T-helper 17 cell (primary cell): ENCODE data around the gene ARL4C. TPM values are rescaled to one million over a fixed set of nuclear protein-coding genes. Genes with fewer than 3 reads are reported as not detected.

Experiments used
- ATAC-seq: fragments of 150-1000 bp; cut with Tn5 transposase; 2 replicates; pipeline ENCODE4 v1.10.0; 2021; ENCODE audit warnings: mild to moderate bottlenecking, moderate library complexity
- DNase-seq, 3 donors: peaks; one replicate each; pipeline versions ENCODE4 v3.0.0 to v3.0.0-alpha.2; 2020 to 2021
- H3K9me3 ChIP-seq: one replicate; pipeline ENCODE4 v1.7.0; 2013; ENCODE audit warnings: low read length, mild to moderate bottlenecking; ENCODE audit not compliant: control insufficient read depth, poor library complexity, severe bottlenecking
- H3K27ac Mint-ChIP-seq: one replicate; pipeline ENCODE4 v1.8.0; 2022; ENCODE audit warnings: mild to moderate bottlenecking, moderate library complexity, mixed read lengths
- H3K27me3 Mint-ChIP-seq: one replicate; pipeline ENCODE4 v1.8.0; 2022; ENCODE audit warnings: mixed read lengths
- H3K36me3 Mint-ChIP-seq: one replicate; pipeline ENCODE4 v1.8.0; 2022; ENCODE audit warnings: low read depth, mixed read lengths
- H3K4me1 Mint-ChIP-seq: one replicate; pipeline ENCODE4 v1.8.0; 2022; ENCODE audit warnings: mild to moderate bottlenecking, mixed read lengths
- H3K4me3 Mint-ChIP-seq: one replicate; pipeline ENCODE4 v1.8.0; 2022; ENCODE audit warnings: mild to moderate bottlenecking, moderate library complexity, mixed read lengths
- total RNA-seq, 4 donors: library from RNA in 2 of 4; stranded (reverse) in 2 of 4; gene quantifications; one replicate each; pipeline ENCODE4 v1.2.3 and lab custom pipeline; 2022 to 2026

ARL4C gene
- total RNA-seq, 2 donors from 2014 or later: 365 to 393 TPM

DNA sequence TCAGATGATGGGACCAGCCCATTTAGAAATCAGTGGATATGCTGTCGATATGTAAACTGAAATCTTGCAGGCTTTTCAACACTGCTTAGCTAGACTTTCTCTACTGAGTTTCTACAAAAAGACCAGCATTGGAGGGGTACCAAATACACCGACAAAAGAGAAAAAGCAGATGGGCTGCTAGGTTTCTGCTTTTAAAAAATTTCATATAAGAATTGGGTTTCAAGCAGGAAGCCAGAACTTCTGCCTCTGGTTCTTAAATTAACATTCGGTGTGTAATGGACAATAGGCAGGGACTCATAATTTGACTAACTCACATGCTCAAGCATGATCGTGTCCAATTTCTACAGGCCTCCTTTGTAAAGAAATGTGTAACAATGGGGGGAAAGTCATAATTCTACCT, 3.1 kb downstream of the ARL4C start:
- Mint-ChIP-seq H3K27me3 (peaks cover 6% of the 10 kb centered on the region), H3K4me3 (peak overlapping the region; percentile 96), H3K4me1 (peaks cover 51% of the 10 kb centered on the region), H3K27ac (peak overlapping the region; percentile 99), H3K36me3 (peaks cover 23% of the 10 kb centered on the region)
- ATAC-seq (no peak), DNase-seq (no peak)
- no peaks in the 10 kb centered on the region for H3K9me3 ChIP-seq

GRCh38 chr2:234492717-234493485, 4.0 kb downstream of the ARL4C start:
- no peaks in the 10 kb centered on the region for H3K9me3 ChIP-seq
- peaks cover 6% of the 10 kb centered on the region for H3K27me3 Mint-ChIP-seq
- DNase-seq: no peak
- H3K27ac Mint-ChIP-seq: peak overlapping the region; percentile 99
- peaks cover 23% of the 10 kb centered on the region for H3K36me3 Mint-ChIP-seq
- H3K4me3 Mint-ChIP-seq: peak overlapping the region; percentile 96
- no peak for ATAC-seq
- H3K4me1 Mint-ChIP-seq: peaks cover 52% of the 10 kb centered on the region

GRCh38 chr2:234491897-234492296, 5.0 kb downstream of the ARL4C start:
- peak overlapping the region; percentile 99 for H3K27ac Mint-ChIP-seq
- ATAC-seq: no peak
- H3K4me3 Mint-ChIP-seq: peak overlapping the region; percentile 96
- peaks cover 53% of the 10 kb centered on the region for H3K4me1 Mint-ChIP-seq
- H3K9me3 ChIP-seq: no peaks in the 10 kb centered on the region
- H3K27me3 Mint-ChIP-seq: peaks cover 6% of the 10 kb centered on the region
- H3K36me3 Mint-ChIP-seq: peaks cover 23% of the 10 kb centered on the region
- DNase-seq: no peak

DNA sequence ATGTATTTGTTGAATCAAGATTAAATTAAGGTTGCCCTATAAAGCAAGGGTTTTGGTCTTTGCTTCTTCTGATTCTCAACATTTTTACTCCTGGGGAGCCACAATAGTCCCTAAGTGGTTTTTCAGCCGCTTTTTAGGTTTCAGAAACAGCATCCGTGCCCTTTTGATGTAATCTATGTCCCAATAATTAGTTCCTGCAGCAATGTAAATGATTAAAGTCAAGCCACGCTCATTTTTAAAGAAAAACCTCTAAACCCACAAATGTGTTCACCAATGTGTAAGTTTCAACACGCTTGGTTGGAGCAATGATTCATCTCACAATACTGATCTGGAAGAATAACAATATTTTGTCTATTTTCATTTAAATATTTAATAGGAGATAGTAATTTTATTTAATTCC, 5.6 kb downstream of the ARL4C start:
- no peak for ATAC-seq
- no peaks in the 10 kb centered on the region for H3K9me3 ChIP-seq
- peaks cover 53% of the 10 kb centered on the region for H3K4me1 Mint-ChIP-seq
- H3K36me3 Mint-ChIP-seq: peaks cover 23% of the 10 kb centered on the region
- peak overlapping the region; percentile 99 for H3K27ac Mint-ChIP-seq
- no peak for DNase-seq
- H3K27me3 Mint-ChIP-seq: peaks cover 5% of the 10 kb centered on the region
- peak overlapping the region; percentile 96 for H3K4me3 Mint-ChIP-seq

DNA sequence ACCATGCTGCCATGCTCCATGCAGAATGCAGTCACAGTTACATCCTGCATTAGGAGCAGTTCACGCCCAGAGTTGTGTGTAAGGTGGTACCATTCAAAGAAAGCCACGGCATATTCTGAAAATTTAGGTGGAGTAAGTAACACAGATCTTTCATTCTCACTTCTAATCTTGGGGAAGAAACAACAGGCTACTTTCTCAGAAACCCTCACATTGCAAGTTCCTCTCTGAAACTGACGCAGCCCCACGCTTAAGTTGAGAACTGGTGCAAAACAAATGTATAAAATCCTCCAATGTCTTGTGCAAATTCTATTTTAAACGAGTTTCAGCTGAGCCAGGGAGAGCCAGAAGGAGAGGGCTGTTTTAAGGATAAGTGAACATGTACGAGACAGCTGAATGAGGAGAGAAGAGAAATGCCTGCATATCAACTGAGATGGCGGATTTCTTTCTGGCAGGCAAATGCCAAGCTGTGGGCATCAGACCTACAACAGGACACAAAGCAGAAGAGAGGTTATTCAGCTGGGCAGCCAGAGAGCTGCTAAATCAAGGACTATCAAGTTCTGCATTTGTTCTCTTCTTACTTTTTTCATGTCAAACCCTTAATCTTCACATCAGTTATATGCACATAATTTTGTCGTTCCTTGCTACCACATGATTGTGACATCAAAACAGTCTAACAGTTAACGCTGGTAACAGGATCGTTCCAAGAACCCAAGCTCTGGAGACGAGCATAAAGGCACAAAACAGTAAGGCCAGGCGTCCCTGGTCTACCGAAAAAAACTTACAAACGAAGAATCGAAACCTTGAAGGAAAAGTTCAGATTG, 6.4 kb downstream of the ARL4C start:
- no peaks in the 10 kb centered on the region for H3K9me3 ChIP-seq
- peaks cover 16% of the 10 kb centered on the region for H3K36me3 Mint-ChIP-seq
- no peak for ATAC-seq

DNA sequence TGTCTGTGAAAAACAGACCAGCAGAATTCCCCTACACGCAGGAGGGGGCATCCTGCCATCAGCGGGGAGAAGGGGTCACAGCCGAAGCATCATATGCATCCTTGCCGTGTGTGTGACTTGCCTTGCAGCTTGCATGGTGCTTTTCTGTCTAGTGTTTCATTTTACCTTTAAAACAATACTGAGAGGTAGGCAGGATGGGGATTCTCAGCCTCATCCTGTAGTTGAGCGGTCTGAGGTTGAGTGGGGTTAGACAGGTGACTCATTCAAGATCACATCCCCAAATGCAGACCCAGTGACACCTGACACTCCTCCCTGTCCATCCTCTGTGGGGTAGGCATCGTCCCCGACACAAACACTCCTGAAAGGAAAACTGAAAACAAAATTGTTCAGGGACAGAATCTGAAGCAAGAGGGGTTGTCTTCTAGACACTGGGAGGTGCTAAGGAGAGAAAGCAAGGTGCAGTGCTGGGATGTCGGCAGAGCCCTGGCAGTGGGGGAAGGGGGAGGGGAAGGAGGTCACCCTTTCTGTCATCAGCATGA, 7.9 kb downstream of the ARL4C start:
- H3K27ac Mint-ChIP-seq: peak overlapping the region; percentile 99
- H3K27me3 Mint-ChIP-seq: no peaks in the 10 kb centered on the region
- H3K4me1 Mint-ChIP-seq: peaks cover 62% of the 10 kb centered on the region
- DNase-seq: peak; percentile 45 to 73 (median 64)
- H3K4me3 Mint-ChIP-seq: peak overlapping the region; percentile 96
- peaks cover 11% of the 10 kb centered on the region for H3K36me3 Mint-ChIP-seq
- H3K9me3 ChIP-seq: no peaks in the 10 kb centered on the region
- peak; percentile 80 for ATAC-seq

More for the DNA sequence above, 6.4 kb downstream of the ARL4C start:
- Mint-ChIP-seq H3K4me1 (peaks cover 53% of the 10 kb centered on the region), H3K4me3 (peak overlapping the region; percentile 96), H3K27me3 (no peaks in the 10 kb centered on the region), H3K27ac (peak overlapping the region; percentile 99)
- DNase-seq: no peak

GRCh38 chr2:234488486-234488885, 8.4 kb downstream of the ARL4C start:
- DNase-seq (no peak), ATAC-seq (no peak)
- H3K4me1 Mint-ChIP-seq: peaks cover 66% of the 10 kb centered on the region
- H3K27ac Mint-ChIP-seq: peak overlapping the region; percentile 99
- H3K36me3 Mint-ChIP-seq: peaks cover 11% of the 10 kb centered on the region
- H3K9me3 ChIP-seq: no peaks in the 10 kb centered on the region
- H3K4me3 Mint-ChIP-seq: peak overlapping the region; percentile 96
- no peaks in the 10 kb centered on the region for H3K27me3 Mint-ChIP-seq

- H3K4me3 Mint-ChIP-seq: peak overlapping the region; percentile 69
These were observed 9.5 kb downstream of the ARL4C start for GRCh38 chr2:234487356-234487755.

GRCh38 chr2:234483568-234484251, 13.2 kb downstream of the ARL4C start:
- DNase-seq (peak; percentile 51 to 76 (median 73)), ATAC-seq (peak; percentile 83)
- no peaks in the 10 kb centered on the region for H3K27me3 Mint-ChIP-seq
- peak overlapping the region; percentile 99 for H3K27ac Mint-ChIP-seq
- no peaks in the 10 kb centered on the region for H3K9me3 ChIP-seq
- H3K4me1 Mint-ChIP-seq: peaks cover 46% of the 10 kb centered on the region
- peak overlapping the region; percentile 88 for H3K4me3 Mint-ChIP-seq
- peaks cover 4% of the 10 kb centered on the region for H3K36me3 Mint-ChIP-seq

More at GRCh38 chr2:234487356-234487755, 9.5 kb downstream of the ARL4C start:
- no peak for DNase-seq
- no peak for ATAC-seq
- H3K36me3 Mint-ChIP-seq: peaks cover 6% of the 10 kb centered on the region
- H3K4me1 Mint-ChIP-seq: peaks cover 63% of the 10 kb centered on the region
- H3K9me3 ChIP-seq: no peaks in the 10 kb centered on the region
- peak overlapping the region; percentile 99 for H3K27ac Mint-ChIP-seq
- H3K27me3 Mint-ChIP-seq: no peaks in the 10 kb centered on the region

- Mint-ChIP-seq H3K27me3 (no peaks in the 10 kb centered on the region), H3K27ac (peak overlapping the region; percentile 49), H3K36me3 (peaks cover 4% of the 10 kb centered on the region), H3K4me1 (peaks cover 36% of the 10 kb centered on the region), H3K4me3 (no peak overlapping the region)
- no peak for ATAC-seq
- DNase-seq: no peak
- no peaks in the 10 kb centered on the region for H3K9me3 ChIP-seq
These were observed 15.6 kb downstream of the ARL4C start for GRCh38 chr2:234481301-234481700.

- peak overlapping the region; percentile 49 for H3K27ac Mint-ChIP-seq
- DNase-seq (no peak), ATAC-seq (no peak)
- peaks cover 37% of the 10 kb centered on the region for H3K4me1 Mint-ChIP-seq
- H3K27me3 Mint-ChIP-seq: no peaks in the 10 kb centered on the region
- H3K36me3 Mint-ChIP-seq: peaks cover 4% of the 10 kb centered on the region
- H3K9me3 ChIP-seq: no peaks in the 10 kb centered on the region
- no peak overlapping the region for H3K4me3 Mint-ChIP-seq
These were observed 16.5 kb downstream of the ARL4C start for GRCh38 chr2:234480337-234480736.

- H3K4me3 Mint-ChIP-seq: peak overlapping the region; percentile 7
- DNase-seq (no peak), ATAC-seq (no peak)
- no peaks in the 10 kb centered on the region for H3K9me3 ChIP-seq
- H3K27me3 Mint-ChIP-seq: no peaks in the 10 kb centered on the region
- H3K27ac Mint-ChIP-seq: peak overlapping the region; percentile 49
- H3K4me1 Mint-ChIP-seq: peaks cover 37% of the 10 kb centered on the region
- H3K36me3 Mint-ChIP-seq: no peaks in the 10 kb centered on the region
These were observed 17.4 kb downstream of the ARL4C start for GRCh38 chr2:234479465-234479864.
